CD4-positive, alpha-beta T cell treated with Interleukin-12 subunit alpha and Interleukin-12 subunit beta, for 1 hour (primary cell): ENCODE results near the gene KLF8.
A peak's percentile ranks its signal among the peaks of the same experiment; 100 is the strongest.

Experiments
- DNase-seq: peaks from one replicate; pipeline ENCODE4 v3.0.0-alpha.2; 2020

Gene KLF8

DNA sequence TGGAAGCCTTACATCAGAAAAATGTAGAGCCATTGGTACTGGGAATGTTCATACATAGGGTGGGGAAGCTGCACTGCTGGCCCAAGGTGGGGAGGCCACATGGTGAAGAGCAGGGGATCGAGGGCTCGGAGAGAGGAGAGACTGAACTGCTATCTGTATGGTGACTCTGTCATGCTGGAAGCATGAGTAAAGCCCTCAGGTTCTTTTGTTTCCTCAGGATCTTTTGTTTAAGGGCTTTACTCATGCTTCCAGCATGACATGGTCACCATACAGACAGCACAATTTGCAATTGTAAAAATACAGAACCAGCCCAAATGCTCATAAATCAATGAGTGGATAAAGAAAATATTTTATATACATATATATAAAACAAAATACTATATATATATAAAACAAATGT lies 78.4 kb downstream of the KLF8 start:
- DNase-seq, result no peak

DNA sequence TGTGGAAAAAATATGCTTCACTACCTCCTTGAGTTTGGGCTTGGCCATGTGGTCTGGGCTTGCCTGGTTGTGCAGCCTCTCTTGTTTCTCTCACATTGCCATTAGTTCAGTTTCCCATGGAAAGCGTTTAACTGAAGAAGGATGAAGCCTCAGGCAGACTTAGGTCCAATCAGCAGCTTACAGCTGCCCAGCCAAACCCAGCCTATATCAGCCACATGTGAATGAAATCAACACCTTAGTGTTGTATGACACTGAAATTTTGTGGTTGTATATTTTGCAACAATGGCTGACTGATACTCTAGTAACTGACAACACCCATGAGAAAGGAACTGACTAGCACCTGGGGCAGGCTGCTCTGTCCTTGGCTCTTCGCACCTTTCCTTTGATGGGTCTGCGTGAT lies 81.2 kb downstream of the KLF8 start:
- no peak for DNase-seq

DNA sequence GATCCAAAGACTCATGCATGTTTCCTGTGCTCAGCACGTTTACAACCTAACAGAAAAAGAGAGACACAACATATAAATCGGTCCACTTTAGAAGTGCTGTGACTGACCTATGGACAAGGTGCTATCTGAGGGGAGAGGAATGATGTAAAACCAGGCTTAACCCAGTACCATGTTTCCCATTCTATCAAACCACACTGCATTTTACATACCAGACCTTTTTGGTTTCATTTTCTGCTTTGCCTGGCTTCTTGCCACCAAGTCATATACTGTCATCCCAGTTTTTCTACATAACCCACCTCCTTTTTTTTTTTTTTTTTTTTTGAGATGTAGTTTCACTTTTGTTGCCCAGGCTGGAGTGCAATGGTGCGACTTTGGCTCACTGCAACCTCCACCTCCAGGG lies 82.2 kb downstream of the KLF8 start:
- DNase-seq, result peak; percentile 17

DNA sequence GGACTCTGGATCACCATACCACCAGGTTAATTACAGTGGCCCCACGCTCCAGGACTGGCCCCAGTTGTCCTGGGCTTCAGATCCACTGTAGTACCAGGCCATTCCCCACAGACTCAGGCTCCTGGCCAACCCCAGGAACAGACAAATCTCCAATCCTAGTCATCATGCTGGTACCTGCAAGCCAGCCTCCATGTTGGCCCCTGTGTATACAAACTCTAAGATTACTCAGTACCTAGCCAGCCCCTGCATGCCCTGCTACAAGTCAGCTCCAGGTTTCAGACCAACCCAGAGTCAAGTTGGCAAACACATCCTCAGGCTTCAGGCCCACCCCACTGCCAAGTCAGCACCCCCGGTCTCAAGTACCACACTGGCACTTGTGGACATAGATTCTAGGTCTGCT lies 85.9 kb downstream of the KLF8 start:
- no peak for DNase-seq

DNA sequence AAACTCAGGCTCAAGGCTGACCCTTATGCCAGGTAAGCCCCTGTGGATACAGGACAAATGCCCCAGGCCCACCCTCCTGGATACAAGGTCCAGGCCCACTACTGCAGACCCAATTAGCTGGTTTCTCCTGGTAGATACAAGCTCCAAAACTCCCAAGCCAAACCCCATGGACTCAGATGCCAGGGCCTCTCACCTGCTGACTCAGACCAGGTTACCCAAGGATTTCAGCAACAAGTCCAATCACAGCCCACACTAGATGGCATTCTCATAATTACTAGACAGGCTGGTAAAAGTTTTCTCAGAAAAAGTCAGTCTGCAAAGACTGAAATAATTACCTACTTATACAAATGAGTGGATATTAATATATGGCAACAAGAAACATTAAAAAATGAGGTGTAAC lies 87.0 kb downstream of the KLF8 start:
- DNase-seq, result no peak
